HCT116 (cell line): ENCODE results near the gene PDE4D. TPM values are rescaled to one million over a fixed set of nuclear protein-coding genes. Genes with fewer than 3 reads are reported as not detected.

Source experiments
- ATAC-seq: fragments of 200-7000 bp; cut with Tn5 transposase; 2 replicates; pipeline ENCODE4 v1.9.1; 2020; ENCODE audit warnings: mild to moderate bottlenecking, moderate library complexity
- BruUV-seq: library from RNA; stranded (reverse); fragments of 400-500 nt; replicated peaks from 2 replicates; lab custom pipeline; 2021; lab: Mats Ljungman, UMichigan
- CTCF ChIA-PET: fragments of 300-600 bp; sonication (Branson Sonifier 250); formaldehyde crosslinking; loops from one replicate; lab custom pipeline; 2021; ENCODE audit warnings: antibody characterized with exemption; lab: Charles Lee
- POLR2A ChIA-PET: fragments of 300-600, 350-600 bp; sonication (Branson Sonifier 250); formaldehyde crosslinking; loops from one replicate; lab custom pipeline; 2021; ENCODE audit warnings: antibody characterized with exemption; lab: Charles Lee
- RAD21 ChIA-PET, 2 experiments: fragments of 300-600 bp; sonication (Branson Sonifier 250); formaldehyde crosslinking; loops; one replicate each; lab custom pipeline; 2023; ENCODE audit warnings: low total read pairs in 2 of 2; ENCODE audit not compliant: uncharacterized antibody in 2 of 2, unreplicated experiment in 2 of 2, low non-redundant PET in 1 of 2; lab: Charles Lee
- DNase-seq: peaks from one replicate; pipeline ENCODE4 v3.0.0-alpha.2; 2010; ENCODE audit warnings: low read depth, low spot score
- H2AFZ ChIP-seq: fragments of 200-600 bp; shearing (Covaris generic), sonication (generic); 2 replicates; pipeline ENCODE4 v1.6.1; 2017; ENCODE audit warnings: low read depth, mixed run types, mixed read lengths, antibody characterized with exemption, low read length; ENCODE audit not compliant: poor library complexity, severe bottlenecking
- H3K27ac ChIP-seq: 2 replicates; pipeline ENCODE4 v1.5.1; 2012; ENCODE audit warnings: low read depth, low read length
- H3K27me3 ChIP-seq: fragments of 200-600 bp; sonication (generic); 2 replicates; pipeline ENCODE4 v1.6.1; 2016; ENCODE audit warnings: mixed run types, low read length, mixed read lengths; ENCODE audit not compliant: insufficient read depth
- H3K36me3 ChIP-seq, 2 experiments: fragments of 200-500 bp in 1 of 2; fragments of 200-600 bp in 1 of 2; sonication (Bioruptor generic) in 1 of 2; sonication (generic) in 1 of 2; 2 replicates each; pipeline versions ENCODE4 v1.5.1 to v1.6.1; 2014 to 2016; ENCODE audit warnings: low read length in 2 of 2, inconsistent platforms in 1 of 2, mixed read lengths in 1 of 2, mixed run types in 1 of 2; ENCODE audit not compliant: insufficient read depth in 2 of 2, control insufficient read depth in 1 of 2
- H3K4me1 ChIP-seq, 2 experiments: fragments of 200-600 bp in 1 of 2; sonication (generic) in 1 of 2; 2 replicates each; pipeline versions ENCODE4 v1.5.1 to v1.6.1; 2012 to 2017; ENCODE audit warnings: low read length in 2 of 2, inconsistent platforms in 1 of 2, mild to moderate bottlenecking in 1 of 2, mixed read lengths in 1 of 2, mixed run types in 1 of 2, moderate library complexity in 1 of 2; ENCODE audit not compliant: insufficient read depth in 2 of 2, control insufficient read depth in 1 of 2
- H3K4me2 ChIP-seq: fragments of 200-600 bp; sonication (generic); 2 replicates; pipeline ENCODE4 v1.6.1; 2017; ENCODE audit warnings: mixed run types, low read length, mixed read lengths
- H3K4me3 ChIP-seq, 2 experiments: fragments of 200-600 bp in 1 of 2; sonication (generic) in 1 of 2; replicated peaks in 1 of 2; 2 replicates each; pipeline ENCODE4 v1.5.1; 2011 to 2016; ENCODE audit warnings: low read length in 2 of 2, control low read depth in 1 of 2, low read depth in 1 of 2, mild to moderate bottlenecking in 1 of 2, mixed read lengths in 1 of 2, mixed run types in 1 of 2
- H3K79me2 ChIP-seq: fragments of 200-600 bp; sonication (generic); 2 replicates; pipeline ENCODE4 v1.6.1; 2017; ENCODE audit warnings: mild to moderate bottlenecking, mixed run types, low read length, moderate library complexity, mixed read lengths; ENCODE audit not compliant: insufficient read depth
- H3K9ac ChIP-seq: fragments of 200-600 bp; sonication (generic); 2 replicates; pipeline ENCODE4 v1.6.1; 2016; ENCODE audit warnings: low read length, mixed read lengths
- H3K9me2 ChIP-seq: fragments of 200-600 bp; sonication (generic), shearing (Covaris generic); 2 replicates; pipeline ENCODE4 v1.6.1; 2017; ENCODE audit warnings: mixed run types, mild to moderate bottlenecking, moderate library complexity; ENCODE audit not compliant: insufficient read depth
- H3K9me3 ChIP-seq, 2 experiments: fragments of 200-500 bp in 1 of 2; fragments of 200-600 bp in 1 of 2; sonication (Bioruptor generic) in 1 of 2; sonication (generic) in 1 of 2; 2 replicates each; pipeline ENCODE4 v1.6.1; 2014 to 2017; ENCODE audit warnings: low read length in 2 of 2, mixed read lengths in 2 of 2, inconsistent platforms in 1 of 2, low read depth in 1 of 2, mild to moderate bottlenecking in 1 of 2, mixed run types in 1 of 2, moderate library complexity in 1 of 2; ENCODE audit not compliant: control insufficient read depth in 1 of 2, insufficient read depth in 1 of 2
- H4K20me1 ChIP-seq: fragments of 200-600 bp; sonication (generic), shearing (Covaris generic); 2 replicates; pipeline ENCODE4 v1.6.1; 2017; ENCODE audit warnings: mixed run types, mild to moderate bottlenecking, moderate library complexity; ENCODE audit not compliant: insufficient read depth
- ATF3 ChIP-seq: IDR thresholded peaks from 2 replicates; pipeline ENCODE4 v1.6.1; 2012
- CBX3 ChIP-seq: IDR thresholded peaks from 2 replicates; pipeline ENCODE4 v1.6.1; 2012; ENCODE audit warnings: low read depth
- CTCF ChIP-seq, 3 experiments: fragments of 200-600 bp in 1 of 3; sonication (generic) in 1 of 3; IDR thresholded peaks in 2 of 3; conservative IDR thresholded peaks in 1 of 3; 2 replicates each; pipeline ENCODE4 v1.5.1; 2012 to 2017; ENCODE audit warnings: low read depth in 2 of 3, low read length in 2 of 3, antibody characterized with exemption in 1 of 3, borderline replicate concordance in 1 of 3, control low read depth in 1 of 3, mild to moderate bottlenecking in 1 of 3, mixed read lengths in 1 of 3, mixed run types in 1 of 3, moderate library complexity in 1 of 3; ENCODE audit not compliant: insufficient read depth in 1 of 3
- EGR1 ChIP-seq: IDR thresholded peaks from 2 replicates; pipeline ENCODE4 v1.6.1; 2012; ENCODE audit warnings: low read depth
- EZH2phosphoT487 ChIP-seq: fragments of 200-600 bp; IDR thresholded peaks from 2 replicates; pipeline ENCODE4 v1.6.1; 2018; ENCODE audit warnings: antibody characterized with exemption, borderline replicate concordance
- FOSL1 ChIP-seq: IDR thresholded peaks from 2 replicates; pipeline ENCODE4 v1.6.1; 2012; ENCODE audit warnings: low read depth
- JUND ChIP-seq: IDR thresholded peaks from 2 replicates; pipeline ENCODE4 v1.6.1; 2012
- MAX ChIP-seq: IDR thresholded peaks from 2 replicates; pipeline ENCODE4 v1.6.1; 2012
- POLR2AphosphoS5 ChIP-seq: IDR thresholded peaks from 2 replicates; pipeline ENCODE4 v1.6.1; 2011; ENCODE audit warnings: mild to moderate bottlenecking, low read depth, low read length, moderate library complexity
- RAD21 ChIP-seq: IDR thresholded peaks from 2 replicates; pipeline ENCODE4 v1.6.1; 2012; ENCODE audit warnings: low read depth, mild to moderate bottlenecking
- REST ChIP-seq: IDR thresholded peaks from 2 replicates; pipeline ENCODE4 v1.6.1; 2012; ENCODE audit warnings: low read depth
- SIN3A ChIP-seq: IDR thresholded peaks from 2 replicates; pipeline ENCODE4 v1.6.1; 2012; ENCODE audit warnings: low read depth
- SP1 ChIP-seq: IDR thresholded peaks from 2 replicates; pipeline ENCODE4 v1.6.1; 2012; ENCODE audit warnings: low read depth
- SRF ChIP-seq: IDR thresholded peaks from 2 replicates; pipeline ENCODE4 v1.6.1; 2012; ENCODE audit warnings: low read depth
- TCF7L2 ChIP-seq: IDR thresholded peaks from 2 replicates; pipeline ENCODE4 v1.7.0; 2011; ENCODE audit warnings: borderline replicate concordance, inconsistent platforms; ENCODE audit not compliant: insufficient read depth, insufficient read length; ENCODE audit errors: extremely low read depth
- ZBTB33 ChIP-seq: IDR thresholded peaks from 2 replicates; pipeline ENCODE4 v1.6.1; 2011; ENCODE audit warnings: mild to moderate bottlenecking, low read length, moderate library complexity; ENCODE audit not compliant: insufficient replicate concordance; ENCODE audit errors: extremely low read depth
- ZFX ChIP-seq: fragments of 450-650 bp; IDR thresholded peaks from 2 replicates; pipeline ENCODE4 v1.6.1; 2017
- ZNF274 ChIP-seq: fragments of 200-500 bp; sonication (Bioruptor generic); IDR thresholded peaks from 2 replicates; pipeline ENCODE4 v1.6.1; 2014; ENCODE audit warnings: mild to moderate bottlenecking, low read depth, low read length, inconsistent platforms
- intact Hi-C: fragments of 100-400 bp; cut with micrococcal nuclease; formaldehyde crosslinking; loops from 2 replicates; pipeline ENCODE4 v1.10.0; 2022
- total RNA-seq: library from RNA; stranded (reverse); gene quantifications from one replicate; pipeline ENCODE4 v1.2.1, GENCODE V29; 2021; ENCODE audit not compliant: unreplicated experiment

The PDE4D gene
- total RNA-seq, 1 experiment from 2014 or later = 1.1 TPM

- Histone ChIP-seq H3K79me2 (no peaks in the 10 kb centered on the region), H3K9ac (no peak overlapping the region), H3K36me3 (no peaks in the 10 kb centered on the region), H3K9me3 (no peaks in the 10 kb centered on the region), H3K9me2 (no peaks in the 10 kb centered on the region), H2AFZ (no peak overlapping the region), H3K4me2 (no peak overlapping the region), H3K4me1 (no peaks in the 10 kb centered on the region), H3K4me3 (no peak overlapping the region), H3K27ac (no peak overlapping the region), H4K20me1 (no peaks in the 10 kb centered on the region), H3K27me3 (peaks cover 11% of the 10 kb centered on the region)
- intact Hi-C loops = no loop called here
- ATAC-seq (no peak), DNase-seq (no peak)
- RAD21 ChIA-PET = no interaction called here
- BruUV-seq = no TSS peak
- POLR2A ChIA-PET = no interaction called here
- TF ChIP-seq MAX (no peak), ZNF274 (no peak), JUND (no peak), SP1 (no peak), ZBTB33 (no peak), CBX3 (no peak), SRF (no peak), CTCF (IDR thresholded peaks at IDR 0.05 in 2 of 3, conservative IDR thresholded peaks at IDR 0.05 in 1 of 3; ENCODE audit: borderline replicate concordance in 1 of 3, insufficient read depth in 1 of 3, low read depth in 2 of 3, low read length in 2 of 3) (no peak), RAD21 (no peak), FOSL1 (no peak), SIN3A (no peak), ATF3 (no peak), ZFX (no peak), POLR2AphosphoS5 (no peak), TCF7L2 (no peak), EGR1 (no peak), REST (no peak), EZH2phosphoT487 (no peak)
- TF ChIP-seq, all 23 proteins: peak for 0
- CTCF ChIA-PET = no interaction called here
Measured at GRCh38 chr5:59645380-59645779, 248.1 kb downstream of the PDE4D start.
